ENCODE measurements around the gene C1orf74. TPM values are rescaled to one million over a fixed set of nuclear protein-coding genes. Genes with fewer than 3 reads are reported as not detected.
A peak's percentile ranks its signal among the peaks of the same experiment; 100 is the strongest.

The C1orf74 gene
- total and polyA plus RNA-seq, 4 donors: 0.82 to 1.8 (median 1.1) TPM

DNA sequence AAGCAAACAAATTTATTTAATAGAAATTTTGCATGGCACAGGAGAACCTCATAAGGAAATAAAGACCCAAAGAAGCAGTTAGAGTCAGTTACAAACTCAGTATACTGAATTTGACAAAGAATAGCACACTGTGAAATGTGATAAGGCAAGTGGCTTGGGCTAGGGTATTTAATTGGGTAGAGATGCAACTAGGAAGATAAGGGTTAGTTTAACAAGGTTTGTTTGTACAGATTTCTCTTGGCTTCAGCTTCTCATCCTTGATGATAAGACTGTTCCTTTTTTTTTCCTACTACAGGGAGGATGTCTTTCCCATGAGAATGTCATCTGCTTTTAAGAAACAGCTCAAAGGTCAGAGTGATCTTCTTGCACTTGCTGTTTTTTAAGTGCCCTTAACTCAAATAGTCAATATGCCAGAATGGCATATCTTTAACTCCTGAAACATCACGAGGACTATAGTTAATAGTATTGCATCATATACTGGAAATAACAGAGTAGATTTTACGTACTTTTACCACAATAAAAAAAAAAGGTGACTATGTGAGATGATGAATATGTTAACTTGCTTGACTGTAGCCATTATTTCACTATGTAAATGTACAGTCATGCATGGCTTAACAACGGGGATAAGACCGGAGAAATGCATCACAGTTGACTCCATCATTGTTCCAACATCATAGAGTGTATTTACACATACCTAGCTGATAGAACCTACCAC lies 37.8 kb downstream of the C1orf74 start:
- Histone ChIP-seq H3K9me3 (ENCODE audit: control insufficient read depth in 4 of 4, low read length in 3 of 4) (no peaks in the 10 kb centered on the region), H3K27me3 (ENCODE audit: control insufficient read depth in 4 of 4, insufficient read depth in 4 of 4, low read length in 3 of 4) (no peaks in the 10 kb centered on the region), H3K9ac (ENCODE audit: low read depth in 1 of 2, low read length in 2 of 2) (no peak overlapping the region), H3K36me3 (ENCODE audit: control insufficient read depth in 4 of 4, insufficient read depth in 3 of 4, low read depth in 1 of 4, low read length in 3 of 4) (no peaks in the 10 kb centered on the region), H3K4me1 (ENCODE audit: control insufficient read depth in 4 of 4, insufficient read depth in 4 of 4, low read length in 3 of 4) (peaks cover 3 to 33% (median 25%) of the 10 kb centered on the region in 4 donors), H3K4me3 (ENCODE audit: low read depth in 1 of 3, low read length in 3 of 3) (no peak overlapping the region), H3K27ac (ENCODE audit: low read depth in 1 of 2, low read length in 2 of 2) (no peak overlapping the region)
- TF ChIP-seq NR2F2 (IDR thresholded peaks at IDR 0.05): no peak
- TF ChIP-seq, protein P1, sequence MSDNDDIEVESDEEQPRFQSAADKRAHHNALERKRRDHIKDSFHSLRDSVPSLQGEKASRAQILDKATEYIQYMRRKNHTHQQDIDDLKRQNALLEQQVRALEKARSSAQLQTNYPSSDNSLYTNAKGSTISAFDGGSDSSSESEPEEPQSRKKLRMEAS (IDR thresholded peaks at IDR 0.05): no peak
- TF ChIP-seq JUND (IDR thresholded peaks at IDR 0.05): no peak
- TF ChIP-seq SP1 (IDR thresholded peaks at IDR 0.05): no peak
- no peak for TF ChIP-seq RXRA (IDR thresholded peaks at IDR 0.05)
- TF ChIP-seq EGR1 (IDR thresholded peaks at IDR 0.05; ENCODE audit: low read depth in 2 of 2): no peak
- TF ChIP-seq TAF1 (conservative IDR thresholded peaks at IDR 0.05): no peak
- no peak for TF ChIP-seq GABPA (IDR thresholded peaks at IDR 0.05 in 1 of 2, conservative IDR thresholded peaks at IDR 0.05 in 1 of 2)
- TF ChIP-seq FOXA1 (IDR thresholded peaks at IDR 0.05): no peak
- TF ChIP-seq, protein P2, sequence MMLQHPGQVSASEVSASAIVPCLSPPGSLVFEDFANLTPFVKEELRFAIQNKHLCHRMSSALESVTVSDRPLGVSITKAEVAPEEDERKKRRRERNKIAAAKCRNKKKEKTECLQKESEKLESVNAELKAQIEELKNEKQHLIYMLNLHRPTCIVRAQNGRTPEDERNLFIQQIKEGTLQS (IDR thresholded peaks at IDR 0.05): no peak
- no peak for TF ChIP-seq HNF4A (conservative IDR thresholded peaks at IDR 0.05)
- TF ChIP-seq, protein P3, sequence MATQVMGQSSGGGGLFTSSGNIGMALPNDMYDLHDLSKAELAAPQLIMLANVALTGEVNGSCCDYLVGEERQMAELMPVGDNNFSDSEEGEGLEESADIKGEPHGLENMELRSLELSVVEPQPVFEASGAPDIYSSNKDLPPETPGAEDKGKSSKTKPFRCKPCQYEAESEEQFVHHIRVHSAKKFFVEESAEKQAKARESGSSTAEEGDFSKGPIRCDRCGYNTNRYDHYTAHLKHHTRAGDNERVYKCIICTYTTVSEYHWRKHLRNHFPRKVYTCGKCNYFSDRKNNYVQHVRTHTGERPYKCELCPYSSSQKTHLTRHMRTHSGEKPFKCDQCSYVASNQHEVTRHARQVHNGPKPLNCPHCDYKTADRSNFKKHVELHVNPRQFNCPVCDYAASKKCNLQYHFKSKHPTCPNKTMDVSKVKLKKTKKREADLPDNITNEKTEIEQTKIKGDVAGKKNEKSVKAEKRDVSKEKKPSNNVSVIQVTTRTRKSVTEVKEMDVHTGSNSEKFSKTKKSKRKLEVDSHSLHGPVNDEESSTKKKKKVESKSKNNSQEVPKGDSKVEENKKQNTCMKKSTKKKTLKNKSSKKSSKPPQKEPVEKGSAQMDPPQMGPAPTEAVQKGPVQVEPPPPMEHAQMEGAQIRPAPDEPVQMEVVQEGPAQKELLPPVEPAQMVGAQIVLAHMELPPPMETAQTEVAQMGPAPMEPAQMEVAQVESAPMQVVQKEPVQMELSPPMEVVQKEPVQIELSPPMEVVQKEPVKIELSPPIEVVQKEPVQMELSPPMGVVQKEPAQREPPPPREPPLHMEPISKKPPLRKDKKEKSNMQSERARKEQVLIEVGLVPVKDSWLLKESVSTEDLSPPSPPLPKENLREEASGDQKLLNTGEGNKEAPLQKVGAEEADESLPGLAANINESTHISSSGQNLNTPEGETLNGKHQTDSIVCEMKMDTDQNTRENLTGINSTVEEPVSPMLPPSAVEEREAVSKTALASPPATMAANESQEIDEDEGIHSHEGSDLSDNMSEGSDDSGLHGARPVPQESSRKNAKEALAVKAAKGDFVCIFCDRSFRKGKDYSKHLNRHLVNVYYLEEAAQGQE (IDR thresholded peaks at IDR 0.05): no peak
- no peak for TF ChIP-seq FOXA2 (IDR thresholded peaks at IDR 0.05)
- TF ChIP-seq, protein P4, sequence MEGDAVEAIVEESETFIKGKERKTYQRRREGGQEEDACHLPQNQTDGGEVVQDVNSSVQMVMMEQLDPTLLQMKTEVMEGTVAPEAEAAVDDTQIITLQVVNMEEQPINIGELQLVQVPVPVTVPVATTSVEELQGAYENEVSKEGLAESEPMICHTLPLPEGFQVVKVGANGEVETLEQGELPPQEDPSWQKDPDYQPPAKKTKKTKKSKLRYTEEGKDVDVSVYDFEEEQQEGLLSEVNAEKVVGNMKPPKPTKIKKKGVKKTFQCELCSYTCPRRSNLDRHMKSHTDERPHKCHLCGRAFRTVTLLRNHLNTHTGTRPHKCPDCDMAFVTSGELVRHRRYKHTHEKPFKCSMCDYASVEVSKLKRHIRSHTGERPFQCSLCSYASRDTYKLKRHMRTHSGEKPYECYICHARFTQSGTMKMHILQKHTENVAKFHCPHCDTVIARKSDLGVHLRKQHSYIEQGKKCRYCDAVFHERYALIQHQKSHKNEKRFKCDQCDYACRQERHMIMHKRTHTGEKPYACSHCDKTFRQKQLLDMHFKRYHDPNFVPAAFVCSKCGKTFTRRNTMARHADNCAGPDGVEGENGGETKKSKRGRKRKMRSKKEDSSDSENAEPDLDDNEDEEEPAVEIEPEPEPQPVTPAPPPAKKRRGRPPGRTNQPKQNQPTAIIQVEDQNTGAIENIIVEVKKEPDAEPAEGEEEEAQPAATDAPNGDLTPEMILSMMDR (IDR thresholded peaks at IDR 0.05; ENCODE audit: low read depth, low read length, missing input control): no peak
- TF ChIP-seq RAD21 (IDR thresholded peaks at IDR 0.05): no peak
- TF ChIP-seq YY1 (IDR thresholded peaks at IDR 0.05): no peak
- WGBS: 74% methylated on average over 4 of the region's 4 CpGs
- DNase-seq (ENCODE audit: low spot score): no peak

DNA sequence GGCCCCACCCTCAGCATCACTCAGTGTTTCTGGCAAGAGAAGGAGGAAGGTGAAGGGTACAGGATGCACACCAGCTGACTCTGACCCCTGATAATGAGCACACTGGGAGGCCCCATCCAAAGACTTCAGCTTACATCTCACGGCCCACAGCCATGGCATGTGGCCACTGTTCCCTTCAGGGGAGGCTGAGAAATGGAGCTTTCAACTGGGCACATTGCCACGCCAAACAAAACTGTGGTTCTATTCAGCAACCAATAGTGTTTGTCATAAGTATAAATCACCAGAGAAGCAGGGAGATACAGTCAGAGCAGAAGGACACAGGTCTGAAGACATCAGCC lies 41.2 kb downstream of the C1orf74 start:
- peak overlapping the region; percentile 77 to 78 for H3K27ac ChIP-seq (ENCODE audit: low read depth in 1 of 2, low read length in 2 of 2)
- H3K9me3 ChIP-seq (ENCODE audit: control insufficient read depth in 4 of 4, low read length in 3 of 4): no peaks in the 10 kb centered on the region
- no peak for DNase-seq (ENCODE audit: low spot score)
- H3K4me3 ChIP-seq (ENCODE audit: low read depth in 1 of 3, low read length in 3 of 3): no peak overlapping the region
- peaks cover 0 to 7% (median 2%) of the 10 kb centered on the region in 4 donors for H3K36me3 ChIP-seq (ENCODE audit: control insufficient read depth in 4 of 4, insufficient read depth in 3 of 4, low read depth in 1 of 4, low read length in 3 of 4)
- TF ChIP-seq RAD21 (IDR thresholded peaks at IDR 0.05) (peak in 1 of 2 donors; percentile 23), RXRA (IDR thresholded peaks at IDR 0.05) (peak in 1 of 2 donors; percentile 21), HNF4A (conservative IDR thresholded peaks at IDR 0.05) (peak in 1 of 2 donors; percentile 16), YY1 (IDR thresholded peaks at IDR 0.05) (peak; percentile 51), NR2F2 (IDR thresholded peaks at IDR 0.05) (no peak), SP1 (IDR thresholded peaks at IDR 0.05) (no peak)
- no peaks in the 10 kb centered on the region for H3K27me3 ChIP-seq (ENCODE audit: control insufficient read depth in 4 of 4, insufficient read depth in 4 of 4, low read length in 3 of 4)
- 38% methylated on average over 2 of the region's 2 CpGs for WGBS
- peaks cover 3 to 38% (median 29%) of the 10 kb centered on the region in 4 donors for H3K4me1 ChIP-seq (ENCODE audit: control insufficient read depth in 4 of 4, insufficient read depth in 4 of 4, low read length in 3 of 4)
- H3K9ac ChIP-seq (ENCODE audit: low read depth in 1 of 2, low read length in 2 of 2): peak overlapping the region in 1 of 2 donors; percentile 26
